ENCODE data around the gene CBLC. TPM values are rescaled to one million over a fixed set of nuclear protein-coding genes. Genes with fewer than 3 reads are reported as not detected.

CBLC gene
- total RNA-seq, 1 experiment from 2014 or later, result 15.3 TPM

GRCh38 chr19:44808463-44809371, 31.0 kb downstream of the CBLC start, which contains the start of gene BCAM:
Gene BCAM, plus strand, starts transcription at chr19:44809103. Its CDS starts 22 bp downstream, at chr19:44809125.
- Histone ChIP-seq H3K4me3 (ENCODE audit: insufficient read depth, low read depth, low read length) (peak within 1 kb of the TSS; percentile 62), H3K36me3 (replicated peaks; ENCODE audit: control insufficient read depth, insufficient read depth, low read length) (peaks cover 3% of the 10 kb centered on the region), H3K27me3 (ENCODE audit: control insufficient read depth, insufficient read depth, low read length) (peaks cover 17% of the 10 kb centered on the region)
- peak; percentile 99 for DNase-seq

- peak; percentile 64 for DNase-seq
- H3K27me3 ChIP-seq (ENCODE audit: control insufficient read depth, insufficient read depth, low read length), result peaks cover 7% of the 10 kb centered on the region
- H3K36me3 ChIP-seq (replicated peaks; ENCODE audit: control insufficient read depth, insufficient read depth, low read length), result peaks cover 9% of the 10 kb centered on the region
- H3K4me3 ChIP-seq (ENCODE audit: insufficient read depth, low read depth, low read length), result peak overlapping the region; percentile 62
Measured at GRCh38 chr19:44809577-44810233, 32.0 kb downstream of the CBLC start.

GRCh38 chr19:44810234-44811121, 32.8 kb downstream of the CBLC start:
- H3K27me3 ChIP-seq (ENCODE audit: control insufficient read depth, insufficient read depth, low read length), result peaks cover 7% of the 10 kb centered on the region
- peaks cover 13% of the 10 kb centered on the region for H3K36me3 ChIP-seq (replicated peaks; ENCODE audit: control insufficient read depth, insufficient read depth, low read length)
- peak; percentile 71 for DNase-seq
- H3K4me3 ChIP-seq (ENCODE audit: insufficient read depth, low read depth, low read length), result no peak overlapping the region

- Histone ChIP-seq H3K4me3 (ENCODE audit: insufficient read depth, low read depth, low read length) (no peak overlapping the region), H3K36me3 (replicated peaks; ENCODE audit: control insufficient read depth, insufficient read depth, low read length) (peaks cover 13% of the 10 kb centered on the region), H3K27me3 (ENCODE audit: control insufficient read depth, insufficient read depth, low read length) (peaks cover 7% of the 10 kb centered on the region)
- DNase-seq, result peak; percentile 52
Measured at GRCh38 chr19:44811122-44811419, 33.4 kb downstream of the CBLC start.

- H3K27me3 ChIP-seq (ENCODE audit: control insufficient read depth, insufficient read depth, low read length), result peaks cover 7% of the 10 kb centered on the region
- peak; percentile 55 for DNase-seq
- no peak overlapping the region for H3K4me3 ChIP-seq (ENCODE audit: insufficient read depth, low read depth, low read length)
- peaks cover 13% of the 10 kb centered on the region for H3K36me3 ChIP-seq (replicated peaks; ENCODE audit: control insufficient read depth, insufficient read depth, low read length)
Measured at GRCh38 chr19:44812142-44812718, 34.5 kb downstream of the CBLC start.

- peak; percentile 82 for DNase-seq
Measured at GRCh38 chr19:44813070-44813840, 35.6 kb downstream of the CBLC start.

GRCh38 chr19:44813841-44814470, 36.3 kb downstream of the CBLC start:
- no peak overlapping the region for H3K4me3 ChIP-seq (ENCODE audit: insufficient read depth, low read depth, low read length)
- H3K36me3 ChIP-seq (replicated peaks; ENCODE audit: control insufficient read depth, insufficient read depth, low read length), result peaks cover 13% of the 10 kb centered on the region
- no peak for DNase-seq
- H3K27me3 ChIP-seq (ENCODE audit: control insufficient read depth, insufficient read depth, low read length), result peaks cover 5% of the 10 kb centered on the region

More at GRCh38 chr19:44813070-44813840, 35.6 kb downstream of the CBLC start:
- Histone ChIP-seq H3K27me3 (ENCODE audit: control insufficient read depth, insufficient read depth, low read length) (peaks cover 7% of the 10 kb centered on the region), H3K4me3 (ENCODE audit: insufficient read depth, low read depth, low read length) (no peak overlapping the region), H3K36me3 (replicated peaks; ENCODE audit: control insufficient read depth, insufficient read depth, low read length) (peaks cover 13% of the 10 kb centered on the region)

- Histone ChIP-seq H3K27me3 (ENCODE audit: control insufficient read depth, insufficient read depth, low read length) (0 out of 2 replicates have a peak, but pooled peaks cover 2% of the 10 kb centered on the region), H3K4me3 (ENCODE audit: insufficient read depth, low read depth, low read length) (no peak overlapping the region)
- DNase-seq, result no peak
Measured at GRCh38 chr19:44814517-44814916, 36.8 kb downstream of the CBLC start.

GRCh38 chr19:44816301-44816700, 38.6 kb downstream of the CBLC start:
- no peaks in the 10 kb centered on the region for H3K27me3 ChIP-seq (ENCODE audit: control insufficient read depth, insufficient read depth, low read length)
- no peak overlapping the region for H3K4me3 ChIP-seq (ENCODE audit: insufficient read depth, low read depth, low read length)

More at GRCh38 chr19:44814517-44814916, 36.8 kb downstream of the CBLC start:
- H3K36me3 ChIP-seq (replicated peaks; ENCODE audit: control insufficient read depth, insufficient read depth, low read length), result peaks cover 13% of the 10 kb centered on the region

GRCh38 chr19:44817725-44818465, 40.2 kb downstream of the CBLC start:
- DNase-seq, result no peak
- Histone ChIP-seq H3K36me3 (replicated peaks; ENCODE audit: control insufficient read depth, insufficient read depth, low read length) (peaks cover 10% of the 10 kb centered on the region), H3K27me3 (ENCODE audit: control insufficient read depth, insufficient read depth, low read length) (no peaks in the 10 kb centered on the region)

More at GRCh38 chr19:44816301-44816700, 38.6 kb downstream of the CBLC start:
- DNase-seq, result no peak
- peaks cover 11% of the 10 kb centered on the region for H3K36me3 ChIP-seq (replicated peaks; ENCODE audit: control insufficient read depth, insufficient read depth, low read length)

GRCh38 chr19:44818466-44819031, 40.9 kb downstream of the CBLC start:
- DNase-seq, result peak; percentile 43
- Histone ChIP-seq H3K4me3 (ENCODE audit: insufficient read depth, low read depth, low read length) (no peak overlapping the region), H3K27me3 (ENCODE audit: control insufficient read depth, insufficient read depth, low read length) (no peaks in the 10 kb centered on the region), H3K36me3 (replicated peaks; ENCODE audit: control insufficient read depth, insufficient read depth, low read length) (peaks cover 10% of the 10 kb centered on the region)

More at GRCh38 chr19:44817725-44818465, 40.2 kb downstream of the CBLC start:
- H3K4me3 ChIP-seq (ENCODE audit: insufficient read depth, low read depth, low read length), result no peak overlapping the region

- Histone ChIP-seq H3K4me3 (ENCODE audit: insufficient read depth, low read depth, low read length) (no peak overlapping the region), H3K36me3 (replicated peaks; ENCODE audit: control insufficient read depth, insufficient read depth, low read length) (peaks cover 7% of the 10 kb centered on the region), H3K27me3 (ENCODE audit: control insufficient read depth, insufficient read depth, low read length) (no peaks in the 10 kb centered on the region)
- no peak for DNase-seq
Measured at GRCh38 chr19:44819246-44819832, 41.6 kb downstream of the CBLC start.
